Upper lobe of left lung (tissue), 6 donors: ENCODE measurements around the gene GRIK3. TPM values are rescaled to one million over a fixed set of nuclear protein-coding genes. Genes with fewer than 3 reads are reported as not detected.

ENCODE experiments used
- ATAC-seq, 2 donors: fragments of 200-7000 bp; cut with Tn5 transposase; one replicate each; pipeline ENCODE4 v1.9.1; 2022; ENCODE audit warnings: mild to moderate bottlenecking in 2 of 2, moderate library complexity in 2 of 2; ENCODE audit not compliant: low FRiP score in 2 of 2
- DNase-seq, 2 donors: peaks; one replicate each; pipeline ENCODE4 v3.0.0-alpha.2; 2019 to 2020
- H3K27ac ChIP-seq, 4 donors: fragments of 200-600 bp; sonication (generic); one replicate each; pipeline ENCODE4 v1.5.1; 2016 to 2019
- H3K27me3 ChIP-seq, 4 donors: fragments of 200-600 bp; sonication (generic); one replicate each; pipeline ENCODE4 v1.5.1; 2017 to 2019
- H3K36me3 ChIP-seq, 4 donors: fragments of 200-600 bp; sonication (generic); one replicate each; pipeline ENCODE4 v1.5.1; 2016 to 2019
- H3K4me1 ChIP-seq, 4 donors: fragments of 200-600 bp; sonication (generic); one replicate each; pipeline ENCODE4 v1.5.1; 2018 to 2019
- H3K4me3 ChIP-seq, 4 donors: fragments of 200-600 bp; sonication (generic); one replicate each; pipeline ENCODE4 v1.5.1; 2017 to 2019; ENCODE audit warnings: mild to moderate bottlenecking in 2 of 4, moderate library complexity in 1 of 4
- H3K9me3 ChIP-seq, 4 donors: fragments of 200-600 bp; sonication (generic); one replicate each; pipeline ENCODE4 v1.5.1; 2018 to 2019
- EP300 ChIP-seq, 4 donors: sonication (generic); formaldehyde crosslinking; IDR thresholded peaks; one replicate each; pipeline ENCODE4 v1.5.1; 2017; ENCODE audit warnings: antibody characterized with exemption in 4 of 4, control low read depth in 2 of 4
- POLR2A ChIP-seq, 4 donors: fragments of 450-650 bp; IDR thresholded peaks; one replicate each; pipeline ENCODE4 v1.5.1; 2016 to 2017; ENCODE audit warnings: antibody characterized with exemption in 4 of 4, mild to moderate bottlenecking in 2 of 4
- POLR2AphosphoS5 ChIP-seq, 2 donors: sonication (generic); formaldehyde crosslinking; IDR thresholded peaks; one replicate each; pipeline ENCODE4 v1.5.1; 2017; ENCODE audit warnings: antibody characterized with exemption in 2 of 2
- WGBS, 2 donors: methylation state at CpG; one replicate each; pipeline ENCODE4 v1.1.5; 2017 to 2018; 5-methylcytosine and 5-hydroxymethylcytosine counted together
- total RNA-seq, 6 donors: library from RNA; depleted of rRNA in 4 of 6; stranded (reverse); fragments of >200 nt in 4 of 6; gene quantifications; one replicate each; pipeline versions ENCODE4 v1.1.0 to v1.2.1, GENCODE V29; 2016 to 2021
- TF ChIP-seq, protein P1 (sequence below), 6 experiments: fragments of 450-650 bp in 4 of 6; fragments of 200-600 bp in 2 of 6; sonication (generic) in 2 of 6; IDR thresholded peaks; one replicate each; pipeline ENCODE4 v1.5.1; 2016 to 2019; ENCODE audit warnings: antibody characterized with exemption in 6 of 6
- donor health status: DM: no; HTN: no; CAD: no; lungs with moderate emphysema.
- donor health status: DM: no; HTN: yes; CAD: no; lungs with severe emphysema.

GRIK3 gene
- total RNA-seq, 6 donors from 2014 or later: 0.10 to 0.22 TPM; not detected in 4

- H3K4me3 ChIP-seq: no peak overlapping the region
- 74 to 75% methylated on average over 4 of the region's 4 CpGs for WGBS, 2 donors
- ATAC-seq (no peak), DNase-seq (no peak)
- no peaks in the 10 kb centered on the region for H3K36me3 ChIP-seq
- H3K4me1 ChIP-seq: no peaks in the 10 kb centered on the region
- no peak overlapping the region for H3K27ac ChIP-seq
- H3K9me3 ChIP-seq: no peaks in the 10 kb centered on the region
- H3K27me3 ChIP-seq: no peaks in the 10 kb centered on the region
- TF ChIP-seq POLR2AphosphoS5 (IDR thresholded peaks at IDR 0.05): no peak
- TF ChIP-seq, protein P1, sequence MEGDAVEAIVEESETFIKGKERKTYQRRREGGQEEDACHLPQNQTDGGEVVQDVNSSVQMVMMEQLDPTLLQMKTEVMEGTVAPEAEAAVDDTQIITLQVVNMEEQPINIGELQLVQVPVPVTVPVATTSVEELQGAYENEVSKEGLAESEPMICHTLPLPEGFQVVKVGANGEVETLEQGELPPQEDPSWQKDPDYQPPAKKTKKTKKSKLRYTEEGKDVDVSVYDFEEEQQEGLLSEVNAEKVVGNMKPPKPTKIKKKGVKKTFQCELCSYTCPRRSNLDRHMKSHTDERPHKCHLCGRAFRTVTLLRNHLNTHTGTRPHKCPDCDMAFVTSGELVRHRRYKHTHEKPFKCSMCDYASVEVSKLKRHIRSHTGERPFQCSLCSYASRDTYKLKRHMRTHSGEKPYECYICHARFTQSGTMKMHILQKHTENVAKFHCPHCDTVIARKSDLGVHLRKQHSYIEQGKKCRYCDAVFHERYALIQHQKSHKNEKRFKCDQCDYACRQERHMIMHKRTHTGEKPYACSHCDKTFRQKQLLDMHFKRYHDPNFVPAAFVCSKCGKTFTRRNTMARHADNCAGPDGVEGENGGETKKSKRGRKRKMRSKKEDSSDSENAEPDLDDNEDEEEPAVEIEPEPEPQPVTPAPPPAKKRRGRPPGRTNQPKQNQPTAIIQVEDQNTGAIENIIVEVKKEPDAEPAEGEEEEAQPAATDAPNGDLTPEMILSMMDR (IDR thresholded peaks at IDR 0.05): no peak
These were observed 149.5 kb downstream of the GRIK3 start for GRCh38 chr1:36884801-36885200.

DNA sequence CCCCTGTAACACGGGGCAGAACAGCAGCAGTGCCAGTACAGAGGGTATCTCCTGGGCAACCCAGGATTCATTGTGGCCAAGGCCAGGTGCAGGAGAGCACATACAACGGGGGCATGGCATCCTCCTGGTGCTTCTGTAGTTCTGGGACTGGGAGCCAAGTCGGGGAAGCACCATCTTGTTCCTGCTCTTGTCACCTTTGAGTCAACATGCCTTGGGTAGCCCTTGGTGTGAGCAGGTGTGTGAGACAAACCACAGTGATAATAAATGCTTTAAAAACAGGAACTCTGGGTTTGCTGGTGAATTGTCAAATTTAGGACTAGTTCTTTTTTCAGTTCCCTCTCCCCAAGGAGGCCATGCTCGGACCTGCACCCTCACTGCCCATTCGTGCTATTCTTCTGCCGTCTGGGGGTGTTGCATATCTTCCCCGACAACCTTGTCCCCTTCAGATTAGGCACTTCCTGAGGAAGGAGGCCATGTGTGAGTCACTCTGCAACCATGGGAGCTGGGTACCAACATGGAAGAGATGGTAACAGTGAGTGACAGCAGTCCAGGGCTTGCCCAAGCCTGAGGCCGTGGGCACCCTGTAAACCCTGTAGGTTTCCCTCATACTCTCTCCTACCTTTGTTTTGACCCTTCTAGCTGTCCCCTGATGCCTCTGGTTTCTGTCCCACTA is 150.2 kb downstream of the GRIK3 start:
- Histone ChIP-seq H3K36me3 (no peaks in the 10 kb centered on the region), H3K4me3 (no peak overlapping the region), H3K27ac (no peak overlapping the region), H3K27me3 (no peaks in the 10 kb centered on the region), H3K9me3 (no peaks in the 10 kb centered on the region), H3K4me1 (no peaks in the 10 kb centered on the region)
- no peak for DNase-seq
- 53 to 63% methylated on average over 7 to 8 of the region's 8 CpGs for WGBS, 2 donors
- no peak for ATAC-seq
- no peak for TF ChIP-seq EP300 (IDR thresholded peaks at IDR 0.05)
- TF ChIP-seq POLR2A (IDR thresholded peaks at IDR 0.05): no peak
- TF ChIP-seq POLR2AphosphoS5 (IDR thresholded peaks at IDR 0.05): no peak
- TF ChIP-seq, protein P1 (IDR thresholded peaks at IDR 0.05): no peak

- H3K4me1 ChIP-seq: no peaks in the 10 kb centered on the region
- H3K36me3 ChIP-seq: no peaks in the 10 kb centered on the region
- ATAC-seq (no peak), DNase-seq (no peak)
- H3K27me3 ChIP-seq: no peaks in the 10 kb centered on the region
- no peak overlapping the region for H3K27ac ChIP-seq
- 88 to 96% methylated on average over 3 of the region's 3 CpGs for WGBS, 2 donors
- no peaks in the 10 kb centered on the region for H3K9me3 ChIP-seq
- no peak overlapping the region for H3K4me3 ChIP-seq
- TF ChIP-seq POLR2AphosphoS5 (IDR thresholded peaks at IDR 0.05): no peak
- no peak for TF ChIP-seq POLR2A (IDR thresholded peaks at IDR 0.05)
- TF ChIP-seq EP300 (IDR thresholded peaks at IDR 0.05): no peak
- TF ChIP-seq, protein P1 (IDR thresholded peaks at IDR 0.05): no peak
These were observed 150.9 kb downstream of the GRIK3 start for GRCh38 chr1:36883315-36883949.

GRCh38 chr1:36882536-36883285 is 151.6 kb downstream of the GRIK3 start:
- Histone ChIP-seq H3K27me3 (no peaks in the 10 kb centered on the region), H3K36me3 (no peaks in the 10 kb centered on the region), H3K9me3 (no peaks in the 10 kb centered on the region), H3K4me3 (no peak overlapping the region), H3K4me1 (no peaks in the 10 kb centered on the region), H3K27ac (no peak overlapping the region)
- ATAC-seq (no peak), DNase-seq (no peak)
- 92% methylated on average over 11 of the region's 11 CpGs for WGBS, 2 donors
- no peak for TF ChIP-seq EP300 (IDR thresholded peaks at IDR 0.05)
- TF ChIP-seq POLR2AphosphoS5 (IDR thresholded peaks at IDR 0.05): no peak
- TF ChIP-seq, protein P1 (IDR thresholded peaks at IDR 0.05): no peak
- TF ChIP-seq POLR2A (IDR thresholded peaks at IDR 0.05): no peak
